Aorta (tissue), 5 donors: Measurements from ENCODE around the gene SELENOF. TPM values are rescaled to one million over a fixed set of nuclear protein-coding genes. Genes with fewer than 3 reads are reported as not detected.
"Not testable (repeated sequence)": the region's sequence is repeated elsewhere in the genome, so short reads cannot be mapped to it uniquely, and the experiment has no call there.

ENCODE experiments used
- ATAC-seq: fragments of 200-7000 bp; cut with Tn5 transposase; one replicate; pipeline ENCODE4 v1.9.1; 2022; ENCODE audit warnings: moderate library complexity; ENCODE audit not compliant: low FRiP score
- DNase-seq, 2 donors: peaks; one replicate each; pipeline ENCODE4 v3.0.0-alpha.2; 2020
- H3K27ac ChIP-seq, 2 donors: one replicate each; pipeline ENCODE4 v1.5.1; 2013; ENCODE audit warnings: low read length in 2 of 2, mild to moderate bottlenecking in 2 of 2, moderate library complexity in 2 of 2, control low read depth in 1 of 2, inconsistent platforms in 1 of 2, low read depth in 1 of 2
- H3K27me3 ChIP-seq, 2 donors: one replicate each; pipeline ENCODE4 v1.6.1; 2013; ENCODE audit warnings: control low read depth in 1 of 2, low read length in 1 of 2, mild to moderate bottlenecking in 1 of 2, moderate library complexity in 1 of 2; ENCODE audit not compliant: insufficient read depth in 2 of 2, control insufficient read depth in 1 of 2
- H3K36me3 ChIP-seq, 2 donors: one replicate each; pipeline ENCODE4 v1.6.1; 2013; ENCODE audit warnings: control low read depth in 1 of 2, low read length in 1 of 2, mild to moderate bottlenecking in 1 of 2; ENCODE audit not compliant: insufficient read depth in 2 of 2, control insufficient read depth in 1 of 2
- H3K4me1 ChIP-seq, 2 donors: one replicate each; pipeline ENCODE4 v1.6.1; 2013; ENCODE audit warnings: low read length in 2 of 2, control low read depth in 1 of 2, mild to moderate bottlenecking in 1 of 2, moderate library complexity in 1 of 2; ENCODE audit not compliant: insufficient read depth in 2 of 2, control insufficient read depth in 1 of 2
- H3K4me3 ChIP-seq, 2 donors: one replicate each; pipeline ENCODE4 v1.5.1; 2013; ENCODE audit warnings: low read length in 2 of 2, control low read depth in 1 of 2, mild to moderate bottlenecking in 1 of 2
- H3K9me3 ChIP-seq: one replicate; pipeline ENCODE4 v1.6.1; 2013; ENCODE audit warnings: mild to moderate bottlenecking, low read length; ENCODE audit not compliant: control insufficient read depth
- WGBS, 2 donors: extraction: QIAGEN DNeasy Blood & Tissue Kit; methylation state at CpG; one replicate each; pipeline ENCODE4 v1.1.7; 2013; 5-methylcytosine and 5-hydroxymethylcytosine counted together
- intact Hi-C, 2 donors: fragments of 100-400 bp; cut with DNase I; formaldehyde crosslinking; loops; one replicate each; pipeline versions ENCODE4 v1.14.2 to v1.15.0; 2022
- polyA plus RNA-seq, 2 donors: library from polyadenylated mRNA; stranded (reverse); fragments of 200-250 nt; gene quantifications; one replicate each; pipeline ENCODE4 v1.2.3, GENCODE V29; 2013
- total RNA-seq, 2 donors: library from RNA; stranded (reverse); fragmentation: NEBNext Ultra II Directional; extraction: Animal tissue kit (Norgen Biotek cat#: 25700); gene quantifications; one replicate each; pipeline ENCODE4 v1.2.1, GENCODE V29; 2021
- donor health status: healthy with polysubstance abuse.
- donor health status: Bipolar disorder and iron deficiency.
- donor health status: DM: no; HTN: no; CAD: no.
- donor health status: DM: no; HTN: no; CAD: no.
- donor health status: DM: yes; HTN: yes; CAD: no.

The SELENOF gene
- total and polyA plus RNA-seq, 4 donors = 133 to 169 (median 149) TPM

DNA sequence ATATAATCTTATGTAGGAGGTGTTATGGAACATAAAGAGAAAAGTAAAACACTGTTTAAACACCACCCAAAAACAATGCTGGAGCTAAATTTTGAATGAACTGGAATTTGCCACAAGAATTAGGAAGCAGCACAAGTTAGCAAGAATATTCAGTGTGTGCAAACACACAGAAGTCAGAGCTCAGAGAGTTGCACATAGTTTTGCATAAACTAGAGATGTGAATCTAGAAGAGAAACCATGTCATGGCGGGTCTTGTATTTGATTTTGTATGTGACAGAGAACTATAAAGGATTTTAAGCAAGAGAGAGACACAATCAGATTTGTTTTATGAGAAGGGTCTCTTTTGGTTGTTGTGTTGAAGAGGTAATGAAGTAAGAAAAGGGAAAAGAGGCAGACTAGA, 38.2 kb downstream of the SELENOF start:
- H3K36me3 ChIP-seq = no peaks in the 10 kb centered on the region
- H3K9me3 ChIP-seq = no peaks in the 10 kb centered on the region
- H3K4me3 ChIP-seq = no peak overlapping the region
- no peaks in the 10 kb centered on the region for H3K27me3 ChIP-seq
- H3K4me1 ChIP-seq = no peaks in the 10 kb centered on the region
- DNase-seq (no peak), ATAC-seq (no peak)
- intact Hi-C loops = no loop called here
- 95% methylated on average over 1 of the region's 1 CpG for WGBS, 2 donors
- H3K27ac ChIP-seq = no peak overlapping the region

DNA sequence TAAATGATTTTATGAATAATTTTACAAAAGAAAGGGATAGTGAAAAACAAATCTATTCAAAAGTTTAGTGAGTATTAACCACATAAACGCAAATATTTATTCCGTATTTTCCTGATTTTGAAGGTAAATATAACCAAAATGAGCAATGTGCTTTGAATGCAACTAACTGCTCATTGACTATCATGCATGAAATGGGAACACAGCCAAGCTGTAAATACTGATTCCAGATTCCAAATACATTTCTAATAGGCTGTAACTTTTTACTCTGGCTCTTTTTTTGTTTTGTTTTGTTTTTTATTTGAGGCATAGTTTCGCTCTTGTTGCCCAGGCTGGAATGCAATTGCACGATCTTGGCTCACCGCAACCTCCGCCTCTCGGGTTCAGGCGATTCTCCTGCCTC, 41.8 kb downstream of the SELENOF start:
- DNase-seq (no peak), ATAC-seq (no peak)
- H3K9me3 ChIP-seq = no peaks in the 10 kb centered on the region
- H3K27ac ChIP-seq = no peak overlapping the region
- no peak overlapping the region for H3K4me3 ChIP-seq
- H3K4me1 ChIP-seq = no peaks in the 10 kb centered on the region
- H3K36me3 ChIP-seq = no peaks in the 10 kb centered on the region
- intact Hi-C loops = no loop called here
- no peaks in the 10 kb centered on the region for H3K27me3 ChIP-seq
- WGBS, 2 donors = 95 to 96% methylated on average over 8 of the region's 8 CpGs

DNA sequence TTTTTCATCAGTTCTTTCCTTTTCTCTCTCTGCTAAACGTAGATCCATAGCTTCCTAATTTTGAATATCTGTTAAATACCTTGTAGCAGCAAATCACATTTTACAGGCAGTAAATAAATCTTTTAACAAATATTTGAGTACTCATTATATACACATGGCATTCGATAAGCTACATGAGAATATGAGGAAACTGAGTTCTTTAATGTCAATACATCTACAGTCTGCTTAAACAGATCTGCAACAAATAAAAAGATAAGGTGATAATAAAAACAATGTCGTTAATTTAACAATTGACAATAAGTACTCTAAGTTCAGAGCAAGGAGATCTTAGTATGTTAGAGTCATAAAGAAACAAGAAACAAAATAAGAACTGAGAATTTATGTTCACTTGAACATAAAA, 42.9 kb downstream of the SELENOF start:
- Histone ChIP-seq H3K27ac (no peak overlapping the region), H3K36me3 (no peaks in the 10 kb centered on the region), H3K27me3 (no peaks in the 10 kb centered on the region), H3K9me3 (no peaks in the 10 kb centered on the region), H3K4me3 (no peak overlapping the region), H3K4me1 (no peaks in the 10 kb centered on the region)
- ATAC-seq = no peak
- 92 to 94% methylated on average over 3 of the region's 3 CpGs for WGBS, 2 donors
- intact Hi-C loops = no loop called here
- no peak for DNase-seq

DNA sequence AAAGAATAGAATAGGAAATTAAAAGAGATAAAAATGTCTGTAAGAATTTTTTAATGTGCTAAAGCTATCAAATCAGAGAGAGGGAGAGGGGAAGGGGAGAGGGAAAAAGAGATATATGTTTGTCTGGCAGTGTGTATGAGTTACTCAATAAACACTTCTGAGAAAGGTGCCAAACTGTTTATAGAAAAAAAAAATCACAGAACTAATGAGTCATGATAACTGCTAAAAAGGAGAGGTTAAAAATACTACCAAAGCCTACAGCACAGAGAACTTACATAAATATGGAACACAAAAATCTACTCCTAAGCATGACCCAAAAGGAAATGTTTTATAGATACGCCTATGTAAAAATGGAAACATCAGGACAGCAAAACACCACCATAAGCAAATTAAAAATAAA, 45.4 kb downstream of the SELENOF start:
- Histone ChIP-seq H3K9me3 (no peaks in the 10 kb centered on the region), H3K27ac (no peak overlapping the region), H3K4me3 (no peak overlapping the region), H3K4me1 (no peaks in the 10 kb centered on the region), H3K36me3 (no peaks in the 10 kb centered on the region), H3K27me3 (no peaks in the 10 kb centered on the region)
- ATAC-seq (no peak), DNase-seq (no peak)
- intact Hi-C loops = no loop called here
- WGBS, 2 donors = 66 to 73% methylated on average over 1 of the region's 1 CpG

DNA sequence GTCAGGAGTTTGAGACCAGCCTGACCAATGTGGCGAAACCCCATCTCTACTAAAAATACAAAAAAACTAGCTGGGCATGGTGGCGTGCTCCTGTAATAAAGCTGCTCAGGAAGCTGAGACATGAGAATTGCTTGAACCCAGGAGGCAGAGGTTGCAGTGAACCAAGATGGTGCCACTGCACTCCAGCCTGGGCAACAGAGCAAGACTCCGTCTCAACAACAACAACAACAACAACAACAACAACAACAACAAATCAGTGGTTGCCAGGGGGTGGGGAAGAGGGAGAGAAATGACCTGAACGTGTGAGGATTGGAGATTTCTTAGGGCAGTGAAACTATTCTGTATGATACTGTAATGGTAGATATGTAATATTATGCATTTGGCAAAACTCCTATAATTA, 46.6 kb downstream of the SELENOF start:
- WGBS, 2 donors = 93 to 97% methylated on average over 4 of the region's 4 CpGs
- H3K9me3 ChIP-seq, ATAC-seq, H3K36me3 ChIP-seq, H3K27ac ChIP-seq, H3K27me3 ChIP-seq, H3K4me1 ChIP-seq, H3K4me3 ChIP-seq, DNase-seq, intact Hi-C loops: not testable (repeated sequence)

DNA sequence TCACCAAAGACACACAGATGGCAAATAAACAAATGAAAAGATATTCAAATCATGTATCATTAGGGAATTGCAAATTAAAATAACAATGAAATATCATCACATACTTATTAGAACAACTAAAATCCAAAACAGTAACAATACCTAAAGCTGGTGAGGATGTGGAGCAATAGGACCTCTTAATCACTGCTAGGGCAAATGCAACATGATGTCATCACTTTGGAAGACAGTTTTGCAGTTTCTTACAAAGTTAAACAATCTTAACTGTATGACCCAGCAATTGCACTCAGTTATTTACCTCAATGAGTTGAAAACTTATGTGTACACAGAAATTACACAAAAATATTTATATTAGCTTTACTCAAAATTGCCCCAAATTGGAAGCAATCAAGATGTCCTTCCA, 47.3 kb downstream of the SELENOF start:
- H3K27me3 ChIP-seq = no peaks in the 10 kb centered on the region
- no peak overlapping the region for H3K4me3 ChIP-seq
- H3K27ac ChIP-seq = no peak overlapping the region
- intact Hi-C loops = no loop called here
- no peaks in the 10 kb centered on the region for H3K36me3 ChIP-seq
- DNase-seq (no peak), ATAC-seq (no peak)
- no peaks in the 10 kb centered on the region for H3K4me1 ChIP-seq
- no peaks in the 10 kb centered on the region for H3K9me3 ChIP-seq

DNA sequence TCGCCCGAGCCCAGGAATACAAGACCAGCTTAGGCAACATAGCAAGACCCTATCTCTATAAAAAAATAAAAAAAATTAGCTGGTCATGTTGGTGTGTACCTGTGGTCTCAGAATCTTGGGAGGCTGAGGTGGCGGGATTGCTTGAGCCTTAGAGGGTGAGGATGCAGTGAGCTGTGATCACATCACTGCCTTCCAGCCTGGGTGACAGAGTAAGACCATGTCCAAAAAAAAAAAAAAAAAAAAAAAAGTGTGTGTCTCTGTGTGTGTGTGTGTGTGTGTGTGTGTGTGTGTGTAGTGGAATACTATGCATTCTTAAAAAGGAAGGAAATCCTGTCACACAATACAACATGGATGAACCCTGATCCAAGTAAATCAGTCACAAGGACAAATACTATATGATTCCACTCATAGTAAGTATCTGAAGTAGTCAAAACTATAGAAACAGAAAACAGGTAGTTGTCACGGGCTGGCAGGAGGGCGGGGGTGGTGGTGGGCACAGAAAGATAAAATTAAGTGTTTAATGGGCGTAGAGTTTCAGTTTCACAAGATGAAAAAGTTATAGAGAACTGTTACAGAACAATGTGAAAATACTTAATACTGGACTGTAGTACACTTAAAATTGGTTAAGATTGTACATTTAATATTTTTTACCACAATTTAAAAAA, 47.8 kb downstream of the SELENOF start:
- Histone ChIP-seq H3K36me3 (no peaks in the 10 kb centered on the region), H3K4me3 (no peak overlapping the region), H3K27me3 (no peaks in the 10 kb centered on the region), H3K4me1 (no peaks in the 10 kb centered on the region), H3K27ac (no peak overlapping the region), H3K9me3 (no peaks in the 10 kb centered on the region)
- intact Hi-C loops = no loop called here
- DNase-seq (no peak), ATAC-seq (no peak)
- WGBS, 2 donors = 95 to 96% methylated on average over 6 of the region's 6 CpGs

DNA sequence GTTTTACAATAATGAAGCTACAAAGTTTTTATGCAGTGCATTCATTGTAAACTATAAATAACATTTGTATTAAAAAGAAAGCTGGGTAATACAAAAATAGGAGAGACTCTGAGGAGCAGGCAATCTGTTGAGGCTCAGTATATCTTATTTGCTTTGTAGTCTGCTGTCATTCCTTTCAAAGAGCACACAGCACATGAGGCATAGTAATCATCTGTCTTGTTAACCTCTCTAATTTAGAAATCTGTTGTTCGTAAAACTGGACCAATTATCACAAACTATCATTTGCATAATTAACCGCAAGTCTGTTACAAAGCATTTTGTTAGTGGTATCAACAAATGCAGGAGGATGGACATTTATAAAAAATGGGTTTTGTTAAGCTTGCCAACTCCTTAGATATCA, 51.0 kb downstream of the SELENOF start:
- no peaks in the 10 kb centered on the region for H3K4me1 ChIP-seq
- WGBS, 2 donors = 96 to 98% methylated on average over 2 of the region's 2 CpGs

DNA sequence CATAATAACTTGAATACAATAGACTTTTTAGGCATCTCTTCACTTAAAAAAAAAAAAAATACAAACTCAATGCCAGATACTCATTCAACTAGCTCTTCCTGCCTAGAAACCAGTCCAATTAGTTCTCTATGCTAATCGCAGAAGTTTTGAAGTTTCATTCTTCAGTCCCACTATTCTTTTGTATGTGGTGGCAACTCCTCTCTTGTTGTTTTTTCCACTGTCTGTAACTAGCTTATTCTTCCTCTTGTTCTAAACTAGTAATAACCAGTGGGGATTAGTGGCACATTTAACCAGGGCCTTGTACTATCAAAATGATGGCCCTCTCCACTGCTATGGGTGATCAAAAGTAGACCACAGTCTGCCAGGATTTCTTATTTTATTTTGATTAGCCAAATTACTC, 52.5 kb downstream of the SELENOF start:
- intact Hi-C loops = no loop called here
- DNase-seq = no peak
- no peaks in the 10 kb centered on the region for H3K27me3 ChIP-seq
- no peaks in the 10 kb centered on the region for H3K36me3 ChIP-seq
- ATAC-seq = no peak
- H3K27ac ChIP-seq = no peak overlapping the region
- 96 to 97% methylated on average over 1 of the region's 1 CpG for WGBS, 2 donors
- H3K4me3 ChIP-seq = no peak overlapping the region
- no peaks in the 10 kb centered on the region for H3K9me3 ChIP-seq
- no peaks in the 10 kb centered on the region for H3K4me1 ChIP-seq

More for the DNA sequence above, 51.0 kb downstream of the SELENOF start:
- DNase-seq (no peak), ATAC-seq (no peak)
- no peak overlapping the region for H3K4me3 ChIP-seq
- H3K36me3 ChIP-seq = no peaks in the 10 kb centered on the region
- H3K27ac ChIP-seq = no peak overlapping the region
- H3K9me3 ChIP-seq = no peaks in the 10 kb centered on the region
- intact Hi-C loops = no loop called here
- no peaks in the 10 kb centered on the region for H3K27me3 ChIP-seq
